ENCODE data around the gene NECAB2.

NECAB2 gene

DNA sequence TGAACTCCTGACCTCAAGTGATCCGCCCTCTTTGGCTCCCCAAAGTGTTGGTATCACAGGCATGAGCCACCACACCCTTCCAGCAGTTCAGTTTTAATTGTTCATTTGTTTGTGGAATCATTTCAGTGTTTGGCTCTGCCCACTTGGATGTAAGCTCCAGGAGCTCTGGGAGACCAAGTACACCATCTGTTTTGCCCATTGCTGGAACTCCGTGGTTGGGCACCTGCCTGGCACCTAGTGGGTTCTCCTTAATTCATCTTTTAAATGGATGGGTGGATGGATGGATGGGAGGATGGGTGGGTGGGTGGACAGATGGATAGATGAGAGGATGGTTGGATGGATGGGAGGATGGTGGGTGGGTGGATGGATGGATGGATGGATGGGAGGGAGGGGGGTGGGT, 953 bp upstream of the NECAB2 start:
- DNase-seq (ENCODE audit: low read depth in 3 of 3): no peak

DNA sequence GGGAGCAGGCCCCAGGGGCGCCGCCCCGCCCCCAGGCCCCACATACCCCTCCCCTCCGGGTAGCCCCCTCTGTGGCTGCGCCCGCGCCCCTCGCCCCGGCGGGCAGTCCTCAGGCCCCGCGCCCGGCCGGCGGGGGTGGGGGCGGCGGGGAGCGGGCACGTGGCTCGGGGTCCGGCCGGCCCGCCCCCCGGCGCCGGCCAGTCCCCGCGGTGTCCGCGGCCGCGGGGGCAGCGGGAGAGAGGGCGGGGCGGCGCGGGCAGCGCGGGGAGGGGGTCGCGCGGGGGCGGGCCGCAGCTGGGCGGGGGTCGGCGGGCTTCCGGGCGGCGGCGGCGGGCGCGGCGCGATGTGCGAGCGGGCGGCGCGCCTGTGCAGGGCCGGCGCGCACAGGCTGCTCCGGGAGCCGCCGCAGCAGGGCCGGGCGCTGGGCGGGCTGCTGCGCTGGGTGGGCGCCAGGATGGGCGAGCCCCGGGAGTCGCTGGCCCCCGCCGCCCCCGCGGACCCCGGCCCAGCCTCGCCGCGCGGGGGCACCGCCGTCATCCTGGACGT, 335 bp downstream of the NECAB2 start:
- no peak for DNase-seq (ENCODE audit: low read depth in 3 of 3)

DNA sequence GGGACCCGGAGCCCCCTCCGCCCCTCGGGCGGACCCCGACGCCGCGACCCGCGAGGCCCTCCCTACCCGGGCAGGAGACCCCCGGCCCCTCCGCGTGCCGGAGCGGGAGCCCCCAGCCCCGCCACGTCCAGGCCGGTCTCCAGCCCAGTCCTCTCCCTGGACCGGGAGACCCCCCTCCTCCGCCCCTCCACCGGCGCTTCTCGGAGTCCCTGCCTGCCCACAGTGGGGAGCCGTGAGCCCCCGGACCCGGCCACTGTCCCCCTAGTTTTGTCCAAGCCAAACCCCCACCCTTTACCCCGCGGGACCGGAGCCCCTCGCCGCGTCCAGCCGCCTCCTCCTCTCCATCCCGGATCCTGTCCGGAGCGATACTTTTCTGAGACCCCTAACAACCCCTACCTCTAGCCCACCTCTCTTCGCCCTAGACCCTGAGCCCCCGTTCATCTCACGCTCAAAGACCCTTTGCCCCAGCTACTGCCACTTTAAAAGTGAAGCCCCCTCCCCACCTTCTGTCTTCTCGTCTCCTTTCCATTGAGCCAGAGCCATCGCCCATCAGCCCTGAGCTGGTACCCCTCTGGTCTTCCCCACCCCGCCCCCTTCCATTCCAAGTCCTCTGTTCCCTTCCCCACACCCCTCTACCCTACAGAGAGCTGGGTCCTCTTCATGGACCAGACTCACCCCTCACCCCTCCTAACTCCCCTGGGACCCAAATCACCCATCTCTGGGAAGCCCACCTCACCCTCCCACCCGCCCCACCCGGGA, 1.0 kb downstream of the NECAB2 start:
- no peak for DNase-seq (ENCODE audit: low read depth in 3 of 3)

DNA sequence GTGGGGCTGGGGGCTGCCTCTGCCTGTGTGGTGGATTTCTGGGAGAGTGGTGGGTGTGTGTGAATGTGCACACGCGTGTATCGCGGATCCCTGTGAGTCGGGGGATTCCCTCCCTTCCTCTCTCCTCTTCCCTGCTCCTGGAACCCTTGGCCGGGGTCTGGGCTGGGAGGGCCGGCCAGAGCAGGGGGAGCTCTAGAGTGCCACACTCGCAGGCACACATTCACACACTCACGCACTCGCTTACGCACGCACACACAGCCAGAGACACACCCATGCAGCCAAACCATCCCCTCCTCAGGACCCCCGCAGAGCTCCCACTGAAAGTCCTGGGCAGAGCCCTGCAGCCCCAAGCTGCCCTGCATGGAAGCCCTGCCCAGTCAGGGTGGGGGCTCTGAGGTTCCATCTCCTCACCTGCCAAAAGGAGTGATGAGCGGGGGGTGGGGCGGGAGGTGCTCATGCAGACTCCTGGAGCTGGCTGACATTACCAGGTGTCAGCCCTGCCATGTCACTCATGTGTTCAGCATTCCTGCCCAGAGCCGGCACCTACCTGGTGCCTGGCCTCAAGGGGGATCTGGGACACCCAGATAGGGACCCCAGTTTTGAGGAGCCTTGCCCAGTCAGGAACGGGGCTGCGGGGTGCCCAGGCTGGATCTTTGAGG, 1.9 kb downstream of the NECAB2 start:
- DNase-seq (ENCODE audit: low read depth in 3 of 3): no peak

DNA sequence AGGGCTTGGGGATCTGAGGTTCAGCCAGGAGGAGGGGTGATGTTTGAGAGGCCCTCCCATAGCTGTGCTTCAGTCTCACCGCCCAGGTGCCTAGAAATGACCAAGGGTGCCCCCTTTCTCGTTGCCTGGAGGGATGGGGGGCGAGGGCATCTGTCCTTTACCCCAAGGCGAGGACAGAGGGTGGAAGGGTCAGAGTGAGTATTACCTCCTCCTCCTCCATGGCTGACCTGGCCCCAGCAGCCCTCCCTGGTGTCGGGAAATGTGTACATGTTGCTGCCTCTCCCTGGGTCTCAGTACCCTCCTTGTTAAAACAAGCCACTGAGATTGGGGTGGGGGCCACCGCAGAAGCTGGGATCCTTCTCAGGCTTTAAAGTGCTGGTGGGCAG, 2.4 kb downstream of the NECAB2 start:
- DNase-seq (ENCODE audit: low read depth in 3 of 3): no peak

DNA sequence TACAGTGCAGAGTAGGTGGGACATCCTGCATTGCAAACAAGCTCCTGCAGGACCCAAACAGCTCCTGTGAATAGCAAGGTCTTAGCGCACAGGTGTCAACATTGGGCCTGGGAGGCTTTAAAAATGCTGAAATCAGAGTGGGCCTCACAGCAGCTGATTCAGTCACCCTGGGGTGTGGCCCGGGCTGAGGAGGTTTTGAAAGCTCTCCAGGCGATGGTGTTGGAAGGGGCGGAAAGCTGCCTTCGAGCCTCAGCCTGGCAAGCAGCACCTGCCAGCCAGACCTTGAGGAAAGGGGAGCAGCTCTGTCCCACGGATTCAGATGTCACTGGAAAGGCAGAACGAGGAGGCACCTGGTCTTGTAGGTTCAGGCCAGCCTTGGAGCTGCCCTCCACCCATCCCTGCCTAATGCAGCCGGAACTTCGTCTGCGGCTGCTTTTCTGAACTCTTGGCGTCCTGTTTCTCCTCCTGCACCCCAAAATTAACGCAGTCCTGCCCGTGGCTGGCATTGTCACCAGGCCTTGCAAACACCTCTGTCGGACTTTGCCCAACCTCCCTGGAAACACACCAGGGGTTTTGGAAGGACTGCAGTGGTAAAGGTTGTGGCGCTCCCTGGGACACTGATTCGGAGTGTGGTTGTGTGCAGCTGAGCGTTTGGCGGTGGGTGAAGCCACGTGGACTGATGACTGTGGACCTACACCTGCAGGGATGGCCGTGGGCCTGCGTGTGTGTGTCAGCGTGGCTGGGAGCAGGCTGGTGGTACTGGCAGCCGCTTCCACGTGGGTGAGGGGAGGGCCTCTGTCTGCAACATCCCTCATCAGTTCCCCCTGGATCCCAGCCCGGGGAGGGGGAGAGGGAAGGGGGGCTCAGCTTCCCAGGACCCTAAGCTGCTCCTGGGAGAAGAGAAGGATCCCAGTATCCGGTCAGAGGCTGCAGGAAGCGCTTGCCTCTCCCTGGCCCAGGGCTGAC, 3.4 kb downstream of the NECAB2 start:
- no peak for DNase-seq (ENCODE audit: low read depth in 3 of 3)

DNA sequence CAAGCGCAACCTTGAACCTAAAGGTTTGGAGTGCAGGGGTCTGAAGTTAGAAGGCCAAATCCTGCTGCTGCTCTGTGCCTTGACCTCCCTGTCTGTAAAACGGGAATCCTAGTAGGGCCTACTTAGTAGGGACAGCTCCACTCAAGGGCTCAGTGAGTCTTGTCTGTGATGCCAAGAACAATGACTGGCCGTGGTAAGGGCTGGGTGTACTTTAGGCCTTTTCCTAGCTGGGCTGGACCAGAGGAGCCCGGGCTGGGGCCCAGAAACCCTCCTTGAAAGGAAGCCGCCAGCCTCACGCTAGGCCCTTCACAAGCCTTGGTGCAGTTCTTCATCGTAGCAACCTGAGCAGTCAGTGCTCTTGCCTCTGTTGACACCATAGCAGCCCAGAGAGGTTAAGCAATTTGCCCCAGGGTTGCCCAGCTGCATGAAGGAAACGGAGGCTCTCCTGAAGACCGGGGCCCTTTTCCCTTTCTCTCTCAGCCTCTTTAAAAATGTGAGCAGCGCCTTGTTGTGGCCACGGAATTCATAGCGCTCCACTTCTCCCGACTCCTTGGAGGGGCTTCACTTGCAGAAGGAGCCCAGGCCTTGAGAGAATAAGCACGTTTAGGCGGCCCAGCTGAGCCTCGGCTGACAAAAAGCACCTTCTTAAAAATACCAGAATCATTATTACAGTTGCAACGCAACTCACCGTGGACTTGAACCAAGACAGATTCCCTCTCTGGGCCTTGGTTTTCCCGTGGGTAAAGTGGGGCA, 4.4 kb downstream of the NECAB2 start:
- DNase-seq (ENCODE audit: low read depth in 3 of 3): no peak

DNA sequence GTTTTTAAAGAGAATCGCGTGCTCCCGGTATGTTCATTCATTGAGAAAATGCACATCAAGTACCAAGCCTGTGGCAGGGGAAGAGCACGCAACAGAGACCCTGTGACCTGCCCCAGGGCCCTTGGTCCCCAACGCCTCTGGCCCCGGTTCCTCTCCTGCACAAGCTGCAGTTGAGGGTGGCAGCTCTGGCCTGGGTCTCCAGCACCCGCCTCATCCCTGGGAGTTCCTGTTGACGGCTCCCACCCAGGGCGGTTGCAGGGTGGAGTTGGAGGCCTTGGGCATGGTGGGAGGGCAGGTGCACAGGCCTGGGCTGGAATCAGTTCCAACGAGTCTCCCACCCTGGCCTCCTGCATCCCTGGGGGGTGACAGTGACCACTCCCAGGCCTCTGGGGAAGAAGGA, 5.0 kb downstream of the NECAB2 start:
- DNase-seq (ENCODE audit: low read depth in 3 of 3): no peak

DNA sequence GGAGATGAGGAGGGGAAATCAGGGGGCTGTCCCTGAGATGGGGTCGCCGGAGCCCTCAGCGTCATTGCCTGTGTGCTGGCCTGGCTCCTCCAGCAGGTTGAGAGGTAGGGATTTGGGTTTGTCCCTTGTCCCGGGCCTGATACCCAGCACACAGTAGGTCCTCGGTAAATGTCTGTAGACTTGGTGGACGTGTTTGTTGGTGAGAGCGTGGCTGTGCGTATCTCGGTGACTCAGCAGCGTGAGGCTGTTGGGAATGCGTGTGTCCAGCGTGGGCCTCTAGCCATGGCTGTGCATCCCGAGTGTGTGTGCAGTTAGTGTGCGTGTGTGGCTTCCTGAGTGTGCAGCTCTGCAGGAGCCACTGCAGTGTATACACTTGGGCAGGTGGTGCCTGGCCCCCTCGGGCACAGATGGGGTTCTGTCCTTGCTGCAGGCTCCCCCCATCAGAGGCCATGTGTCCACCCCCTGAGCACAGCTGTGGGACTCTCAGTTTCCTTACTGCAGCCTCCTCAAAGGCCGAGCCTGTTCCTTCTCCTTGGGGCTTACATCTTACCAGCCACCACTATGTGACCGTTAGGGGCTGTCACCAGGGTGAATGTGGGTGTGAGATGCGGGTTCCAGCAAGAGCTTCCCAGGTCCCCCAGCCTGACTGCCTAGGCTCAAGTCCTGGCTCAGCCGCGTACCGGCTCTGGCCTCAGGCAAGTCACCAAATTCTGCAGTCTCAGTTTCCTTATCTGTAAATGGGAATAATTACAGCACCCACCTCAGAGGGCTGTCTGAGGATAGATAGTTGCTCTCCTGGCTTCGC, 5.7 kb downstream of the NECAB2 start:
- DNase-seq (ENCODE audit: low read depth in 3 of 3): no peak

DNA sequence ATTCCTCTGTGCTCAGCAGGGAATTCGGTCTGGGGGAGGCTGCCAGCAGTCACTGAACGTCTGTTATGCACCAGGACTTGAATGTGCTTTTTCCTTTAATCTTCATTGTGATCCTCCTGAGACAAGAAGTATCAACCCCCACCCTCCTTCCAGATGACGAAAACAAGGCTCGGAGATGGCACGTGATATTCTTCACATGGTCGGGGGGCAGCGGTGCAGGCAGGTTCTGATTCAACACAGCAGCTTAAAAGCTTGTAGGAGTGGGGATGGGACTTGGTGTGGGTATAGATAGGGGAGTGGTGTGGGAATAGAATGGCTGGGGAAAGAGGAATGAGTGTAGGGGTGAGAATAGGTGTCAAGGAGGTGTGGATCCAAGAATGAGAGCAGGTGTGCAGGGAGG, 6.4 kb downstream of the NECAB2 start:
- DNase-seq (ENCODE audit: low read depth in 3 of 3): no peak

DNA sequence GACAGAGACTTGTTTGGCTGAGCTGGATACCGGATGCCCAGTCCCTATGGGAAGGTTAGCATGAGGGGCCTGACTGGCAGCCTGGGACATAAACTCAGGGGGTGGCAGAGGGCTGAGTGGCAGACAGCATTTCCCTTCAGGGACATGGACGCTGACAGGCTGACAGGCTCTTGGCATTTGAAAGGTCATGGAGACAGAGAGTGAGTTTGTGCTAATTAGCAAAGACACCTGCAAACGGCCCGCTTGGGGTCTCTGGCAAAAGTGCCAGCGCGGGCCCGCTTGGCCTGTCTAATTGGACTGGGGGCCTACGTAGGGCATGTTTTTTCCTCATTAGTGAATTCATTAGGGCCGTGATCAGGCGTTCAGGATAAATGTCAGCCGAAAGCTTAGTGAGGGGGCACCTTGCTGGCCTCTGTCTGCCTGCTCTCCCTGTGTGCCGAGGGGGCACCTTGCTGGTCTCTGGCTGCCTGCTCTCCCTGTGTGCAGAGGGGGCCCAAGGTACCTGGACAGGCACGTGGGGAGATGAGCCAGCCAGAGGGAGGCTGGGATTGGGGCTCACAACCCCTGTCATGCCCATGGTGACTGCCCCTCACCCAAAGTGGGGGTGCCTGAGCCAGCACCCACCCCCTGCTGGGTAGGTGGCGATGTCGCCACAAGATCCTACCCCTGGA, 7.7 kb downstream of the NECAB2 start:
- DNase-seq (ENCODE audit: low read depth in 3 of 3): no peak

DNA sequence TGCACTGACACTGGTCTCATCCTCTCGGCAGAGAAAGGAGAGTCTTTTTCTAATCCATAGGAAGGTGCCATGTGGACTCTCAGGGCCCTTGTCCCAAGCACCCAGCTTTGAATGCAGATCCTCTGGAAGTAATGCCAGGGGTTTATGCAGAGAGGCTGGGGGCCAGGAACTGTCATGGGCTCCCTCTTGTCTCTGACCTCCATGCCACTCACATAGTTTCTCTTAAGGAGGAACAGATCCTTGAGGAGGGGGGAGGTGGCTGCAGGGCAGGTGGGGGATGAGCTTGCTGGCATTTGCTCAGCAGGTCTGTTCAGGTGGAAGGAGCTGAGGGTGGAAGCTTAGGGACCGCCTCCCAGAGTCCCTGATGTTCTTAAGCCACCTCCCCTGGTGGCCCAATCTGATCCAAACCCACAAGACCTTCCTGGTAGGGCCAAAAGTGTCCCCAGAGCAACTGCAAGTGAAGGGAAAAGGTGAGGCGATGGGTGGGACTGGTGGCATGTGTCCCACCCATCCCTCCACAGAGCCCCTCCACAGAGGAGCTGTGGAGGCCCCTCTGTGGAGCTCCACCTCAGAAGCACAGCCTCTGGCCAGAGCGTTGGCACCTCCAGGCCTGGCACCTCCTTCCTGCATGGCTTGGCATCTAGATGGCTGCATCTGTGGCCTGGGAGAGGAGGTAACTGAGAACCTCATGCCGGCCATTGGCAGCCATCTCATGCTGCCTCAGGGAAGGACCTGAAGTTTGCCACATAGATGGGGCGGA, 9.2 kb downstream of the NECAB2 start:
- no peak for DNase-seq (ENCODE audit: low read depth in 3 of 3)

DNA sequence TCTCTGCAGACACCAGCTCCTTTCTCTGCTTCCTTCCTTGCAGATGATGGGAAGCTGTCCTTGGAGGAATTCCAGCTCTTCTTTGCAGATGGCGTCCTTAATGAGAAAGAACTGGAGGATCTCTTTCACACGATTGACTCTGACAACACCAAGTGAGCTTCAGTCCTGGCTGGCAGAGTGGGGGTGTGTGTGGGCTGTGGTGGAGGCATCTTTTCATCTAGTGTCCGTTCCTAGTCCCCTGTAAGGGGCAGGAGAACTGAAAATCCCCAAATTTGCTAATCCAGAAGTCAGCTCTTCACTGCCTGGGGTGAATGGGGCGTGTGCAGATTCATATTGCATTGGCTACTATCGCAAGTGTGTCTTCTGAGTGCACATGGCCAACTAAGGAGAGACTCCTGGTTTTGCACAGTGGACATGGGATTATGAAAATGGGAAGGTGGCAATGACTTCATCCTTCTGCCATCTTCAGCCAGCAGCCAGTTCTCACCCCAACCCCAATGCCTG, 10.4 kb downstream of the NECAB2 start:
- DNase-seq (ENCODE audit: low read depth in 3 of 3): no peak

DNA sequence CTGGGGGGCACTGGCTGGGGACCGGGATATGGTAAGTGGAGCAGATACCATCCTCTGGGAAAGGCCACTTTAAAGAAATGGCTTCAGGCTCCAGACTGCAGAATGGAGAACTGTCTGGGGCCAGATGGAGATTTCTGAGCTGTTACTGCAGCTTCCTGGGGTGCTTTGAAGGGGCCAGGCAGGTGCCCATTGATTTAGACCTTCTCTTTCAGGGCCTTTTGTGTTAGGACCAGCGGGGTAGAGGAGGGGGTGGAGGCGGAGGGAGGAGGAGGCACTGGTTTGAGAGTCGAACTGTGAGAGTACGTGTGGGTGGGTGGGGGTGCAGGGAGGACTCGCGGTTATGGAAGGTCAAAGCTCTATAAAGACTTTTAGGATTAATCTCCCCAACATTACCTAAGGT, 11.4 kb downstream of the NECAB2 start:
- no peak for DNase-seq (ENCODE audit: low read depth in 3 of 3)

DNA sequence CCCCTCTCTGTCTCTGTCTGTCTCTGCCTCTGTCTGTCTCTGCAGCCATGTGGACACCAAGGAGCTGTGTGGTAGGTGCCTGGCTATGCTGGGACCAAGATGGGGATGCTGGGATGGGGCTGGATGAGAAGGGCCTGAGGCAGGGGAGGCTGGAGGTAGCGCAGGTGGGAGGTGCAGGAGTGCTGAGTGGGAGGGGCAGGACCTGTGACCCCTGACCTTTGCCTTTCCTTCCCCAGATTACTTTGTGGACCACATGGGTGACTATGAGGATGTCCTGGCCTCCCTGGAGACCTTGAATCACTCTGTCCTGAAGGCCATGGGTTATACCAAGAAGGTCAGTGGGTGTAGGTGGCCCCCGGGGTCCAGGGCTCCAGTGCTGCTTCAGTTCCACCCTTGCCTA, 12.8 kb downstream of the NECAB2 start:
- DNase-seq (ENCODE audit: low read depth in 3 of 3): no peak

DNA sequence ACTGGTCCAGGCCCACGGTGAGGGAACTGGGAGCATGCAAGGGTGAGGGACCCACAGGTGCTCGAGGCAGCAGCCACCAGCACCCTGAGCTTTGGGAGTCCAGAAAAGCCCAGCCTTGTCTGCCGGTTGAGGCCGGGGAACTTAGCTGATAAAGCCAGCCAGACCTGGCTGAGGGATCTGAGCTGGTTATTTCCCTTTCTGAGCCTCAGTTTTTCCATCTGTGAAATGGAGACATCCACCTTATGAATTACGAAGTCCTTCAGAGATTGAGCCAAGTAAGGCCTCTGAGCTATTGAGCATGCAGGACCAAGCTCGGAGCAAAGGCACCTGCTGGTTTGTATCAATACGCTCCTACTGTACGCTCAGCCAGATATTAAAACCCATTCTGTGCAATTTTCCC, 13.8 kb downstream of the NECAB2 start:
- no peak for DNase-seq (ENCODE audit: low read depth in 3 of 3)

DNA sequence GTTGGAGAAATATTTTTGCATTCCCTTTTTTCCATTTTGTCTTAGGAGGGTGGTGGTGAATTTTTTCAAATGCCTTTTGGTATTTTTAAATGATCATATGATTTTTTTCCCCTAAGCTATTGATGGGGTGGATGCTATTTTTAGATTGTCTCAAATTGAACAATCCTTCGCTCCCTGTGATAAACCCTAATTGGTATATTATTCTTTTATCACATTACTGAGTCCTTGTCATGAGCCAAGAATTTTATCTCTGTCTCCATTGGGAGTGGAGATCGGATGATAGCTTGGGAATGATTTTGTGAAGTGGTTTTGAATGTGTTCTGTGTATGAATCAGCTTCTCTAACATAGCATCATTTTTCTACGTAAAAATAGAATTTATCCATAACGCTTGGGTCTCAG, 15.4 kb downstream of the NECAB2 start:
- no peak for DNase-seq (ENCODE audit: low read depth in 3 of 3)

DNA sequence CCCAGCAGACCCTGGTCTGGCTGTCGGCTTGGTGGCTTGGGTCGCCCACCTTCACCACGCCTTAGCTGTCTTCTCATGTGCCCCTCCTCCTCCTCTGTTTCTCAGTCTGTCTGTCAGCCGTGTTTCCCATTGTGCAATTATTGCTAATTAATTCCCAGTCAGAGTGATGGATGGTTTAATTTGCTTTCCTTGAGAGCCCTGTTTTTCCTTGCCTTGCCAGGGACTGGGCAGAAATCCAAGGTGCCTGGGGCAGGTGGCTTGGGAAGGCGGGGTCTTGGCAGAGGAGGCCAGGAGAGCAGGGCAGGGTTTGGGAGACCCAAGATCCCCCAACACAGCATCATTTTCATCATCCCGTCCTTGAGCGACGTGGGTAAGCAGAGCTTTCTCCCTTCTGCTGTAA, 21.3 kb downstream of the NECAB2 start:
- no peak for DNase-seq (ENCODE audit: low read depth in 3 of 3)

DNA sequence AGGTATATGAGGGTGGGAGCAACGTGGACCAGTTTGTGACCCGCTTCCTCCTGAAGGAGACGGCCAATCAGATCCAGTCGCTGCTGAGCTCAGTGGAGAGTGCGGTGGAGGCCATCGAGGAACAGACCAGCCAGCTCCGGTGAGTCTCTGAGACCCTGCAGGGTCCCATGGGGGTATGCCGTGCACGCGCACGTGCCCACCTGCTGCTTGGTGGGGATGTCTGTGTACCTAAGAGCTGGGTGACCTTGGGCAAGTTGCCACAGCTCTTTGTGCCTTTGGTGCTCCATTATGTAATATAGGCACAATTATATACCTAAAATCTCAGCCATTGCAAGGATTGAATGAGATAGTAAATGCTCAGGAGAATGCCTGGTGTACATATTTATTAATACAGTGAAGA, 22.4 kb downstream of the NECAB2 start:
- DNase-seq (ENCODE audit: low read depth in 3 of 3): no peak

Measured in stimulated activated CD4-positive, alpha-beta T cell treated with anti-CD3 and anti-CD28 coated beads, TNF-alpha, amount 100 ng/mL, for 24 hours (primary cell).